GM21390 (cell line): ENCODE data around the gene LKAAEAR1.

Experiments used
- ATAC-seq: cut with Tn5 transposase; IDR thresholded peaks from one replicate; pipeline ENCODE4 v1.9.1; 2021; ENCODE audit not compliant: unreplicated experiment

The LKAAEAR1 gene

DNA sequence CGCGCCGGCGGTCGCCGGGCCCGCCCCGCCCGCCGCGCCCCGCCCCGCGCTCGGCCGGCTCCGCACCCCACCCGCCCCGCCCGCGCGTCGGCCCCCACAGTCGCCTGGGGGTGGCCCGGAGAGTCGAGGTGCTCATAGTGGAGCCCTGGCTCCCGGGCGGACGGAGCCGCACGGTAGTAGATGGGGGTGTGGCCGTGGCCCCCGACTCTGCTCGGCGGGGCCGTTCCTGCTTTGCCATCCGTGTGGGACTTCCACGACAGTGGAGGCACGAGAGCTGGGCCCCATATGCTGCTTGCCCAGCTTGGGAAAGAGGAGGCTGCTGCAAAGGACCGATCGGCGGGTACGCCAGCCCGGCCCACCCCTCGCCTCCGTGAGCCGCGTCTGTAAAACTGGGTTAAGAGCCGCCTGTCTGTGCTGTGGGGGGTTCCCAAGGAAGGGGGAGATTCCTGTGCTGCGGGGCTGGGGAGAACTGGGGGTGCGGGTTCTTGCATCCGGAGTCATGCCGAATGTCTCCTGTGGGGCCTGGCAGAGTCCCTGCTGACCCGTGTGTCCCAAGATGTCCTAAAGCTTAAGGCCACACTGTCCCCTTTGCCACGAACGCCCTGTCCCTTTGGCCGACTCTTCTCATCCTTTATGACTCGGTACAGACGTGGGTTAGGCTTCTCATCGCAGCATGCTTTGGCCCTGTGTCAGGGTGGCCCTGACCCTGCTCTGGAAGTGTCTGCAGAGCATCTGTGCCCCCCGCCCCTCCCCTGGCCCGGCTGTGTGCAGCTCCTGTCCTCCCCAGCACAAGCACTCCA, 4.0 kb downstream of the LKAAEAR1 start, which contains the start of gene OPRL1:
Gene OPRL1 (plus strand): TSS at position 70 of the 800 bp plus-strand sequence. CDS start 12,639 bp downstream, outside the sequence.
- no peak for ATAC-seq

DNA sequence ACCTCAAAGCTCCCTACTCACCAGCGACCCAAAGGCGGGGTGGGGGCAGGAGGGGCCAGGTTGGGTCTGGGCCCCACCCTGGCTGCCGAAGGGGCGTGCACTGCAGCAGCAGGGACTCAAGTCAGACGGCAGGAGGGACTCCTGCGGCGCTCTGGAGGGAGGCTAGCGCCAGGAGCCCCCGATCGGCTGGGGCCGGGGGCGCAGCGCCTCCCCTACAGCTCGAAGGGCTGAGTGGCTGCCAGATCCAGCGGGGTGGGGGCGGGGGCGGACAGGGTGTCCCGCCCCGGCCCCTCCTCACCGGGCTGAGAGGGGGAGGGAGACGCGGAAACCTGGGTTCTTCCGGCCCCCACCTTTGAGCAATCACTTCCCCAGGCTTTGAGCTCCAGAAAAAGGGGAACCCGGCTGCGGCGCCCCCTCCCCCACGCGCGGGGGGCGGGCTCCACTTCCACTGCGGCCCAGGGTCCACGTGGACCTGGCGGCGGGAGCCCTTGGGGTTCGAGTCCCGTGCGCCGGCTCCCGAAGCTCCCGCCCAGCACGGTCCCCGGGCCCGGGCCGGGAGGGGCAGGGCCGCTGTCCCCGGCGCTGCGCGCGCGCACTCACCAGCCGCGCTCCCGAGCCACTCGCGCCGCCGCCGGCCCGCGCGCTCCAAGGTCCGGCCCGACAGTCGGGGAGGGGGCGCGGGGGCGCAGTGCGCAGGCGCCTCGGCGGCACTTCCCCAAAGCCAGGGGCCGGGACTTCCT, 4.8 kb downstream of the LKAAEAR1 start, which contains the start of gene RGS19:
Gene RGS19 (minus strand): TSS at position 246 of the 740 bp plus-strand sequence. CDS start 2,632 bp downstream, outside the sequence.
- no peak for ATAC-seq

DNA sequence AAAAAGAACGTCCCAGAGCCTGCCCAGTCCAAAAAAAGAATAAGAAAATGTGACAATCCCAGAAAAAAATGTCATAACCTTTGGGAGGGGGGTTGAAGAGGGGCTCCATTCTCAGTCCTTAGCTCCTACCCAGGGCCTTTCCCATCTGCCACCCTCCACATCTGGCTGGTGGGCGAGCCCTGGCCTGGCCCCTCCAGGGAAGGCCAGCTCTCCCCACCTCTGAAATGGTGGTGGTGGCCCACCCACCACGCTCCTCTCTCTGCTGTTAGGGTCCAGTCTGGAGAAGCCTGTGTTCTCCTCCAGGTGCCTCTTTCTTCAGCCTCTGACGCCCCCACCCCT, 5.3 kb downstream of the LKAAEAR1 start:
- ATAC-seq, result no peak

DNA sequence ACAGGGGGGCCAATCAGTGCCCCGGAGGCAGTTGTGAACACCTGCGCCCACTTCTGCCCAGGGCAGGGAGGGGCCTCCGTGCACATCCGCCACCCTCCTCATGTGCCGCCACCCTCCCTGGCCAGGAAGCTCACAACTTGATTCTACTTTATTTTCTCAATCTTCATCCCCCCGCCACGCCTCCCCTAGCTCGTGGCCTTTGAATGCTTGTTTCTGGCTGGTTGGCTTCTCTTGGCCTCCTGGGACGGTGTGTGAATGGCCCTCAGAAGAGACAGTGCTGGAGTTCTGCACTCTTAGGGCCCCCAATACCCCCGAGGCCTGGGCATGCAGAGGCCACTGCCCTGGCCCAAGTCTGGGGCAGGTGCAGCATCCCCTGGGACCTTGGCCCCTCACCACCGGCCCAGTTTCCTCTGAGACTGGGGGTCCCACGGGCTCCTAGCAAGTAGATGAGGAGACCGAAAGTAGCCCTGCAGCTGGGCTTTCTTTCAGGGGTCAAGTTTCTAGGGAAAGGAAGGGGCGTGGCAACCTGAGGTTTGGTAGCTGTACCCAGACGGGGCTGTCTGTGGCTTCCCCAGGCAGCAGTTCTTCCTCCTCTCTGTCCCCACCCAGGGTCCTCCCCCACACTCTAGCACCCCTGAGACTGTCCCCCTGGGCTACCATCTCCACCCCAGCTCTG, 6.2 kb downstream of the LKAAEAR1 start:
- ATAC-seq, result no peak

DNA sequence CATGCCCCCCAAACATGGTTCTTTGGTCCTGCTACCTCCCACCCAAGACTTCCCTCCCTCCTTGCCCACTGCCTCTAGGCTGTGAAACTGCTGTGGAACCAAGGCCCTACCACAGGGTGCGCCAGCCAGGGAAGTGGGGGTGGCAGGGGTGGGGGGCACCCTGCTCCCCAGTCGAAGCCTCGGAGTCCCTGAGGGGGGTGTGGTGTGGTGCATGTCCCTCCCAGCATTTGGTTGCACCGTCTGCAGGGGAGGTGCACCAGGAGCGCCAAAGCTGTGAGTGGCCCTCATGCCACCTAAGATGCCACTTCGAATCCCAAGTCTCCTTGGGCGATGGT, 6.7 kb downstream of the LKAAEAR1 start:
- ATAC-seq, result no peak

DNA sequence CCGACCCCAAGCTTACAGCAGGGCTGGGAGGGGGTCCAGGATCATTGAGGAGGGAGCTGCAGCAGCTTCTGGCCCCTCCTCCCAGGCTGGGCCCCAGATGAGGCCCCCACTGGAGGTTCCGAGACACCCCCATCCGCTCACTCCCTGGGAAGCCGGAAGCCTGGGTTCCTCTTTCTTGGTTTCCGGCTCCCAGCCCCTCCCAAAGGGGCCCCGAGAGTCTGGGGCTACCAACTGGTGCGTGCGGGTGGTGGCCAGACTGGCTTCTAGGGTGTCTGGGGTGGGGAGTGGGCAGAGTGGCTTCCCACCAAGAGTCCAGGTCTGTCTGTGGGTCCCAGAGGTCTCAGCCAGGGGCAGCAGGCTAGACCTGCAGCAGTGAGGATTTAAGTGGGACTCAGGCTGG, 7.1 kb downstream of the LKAAEAR1 start:
- ATAC-seq, result no peak

DNA sequence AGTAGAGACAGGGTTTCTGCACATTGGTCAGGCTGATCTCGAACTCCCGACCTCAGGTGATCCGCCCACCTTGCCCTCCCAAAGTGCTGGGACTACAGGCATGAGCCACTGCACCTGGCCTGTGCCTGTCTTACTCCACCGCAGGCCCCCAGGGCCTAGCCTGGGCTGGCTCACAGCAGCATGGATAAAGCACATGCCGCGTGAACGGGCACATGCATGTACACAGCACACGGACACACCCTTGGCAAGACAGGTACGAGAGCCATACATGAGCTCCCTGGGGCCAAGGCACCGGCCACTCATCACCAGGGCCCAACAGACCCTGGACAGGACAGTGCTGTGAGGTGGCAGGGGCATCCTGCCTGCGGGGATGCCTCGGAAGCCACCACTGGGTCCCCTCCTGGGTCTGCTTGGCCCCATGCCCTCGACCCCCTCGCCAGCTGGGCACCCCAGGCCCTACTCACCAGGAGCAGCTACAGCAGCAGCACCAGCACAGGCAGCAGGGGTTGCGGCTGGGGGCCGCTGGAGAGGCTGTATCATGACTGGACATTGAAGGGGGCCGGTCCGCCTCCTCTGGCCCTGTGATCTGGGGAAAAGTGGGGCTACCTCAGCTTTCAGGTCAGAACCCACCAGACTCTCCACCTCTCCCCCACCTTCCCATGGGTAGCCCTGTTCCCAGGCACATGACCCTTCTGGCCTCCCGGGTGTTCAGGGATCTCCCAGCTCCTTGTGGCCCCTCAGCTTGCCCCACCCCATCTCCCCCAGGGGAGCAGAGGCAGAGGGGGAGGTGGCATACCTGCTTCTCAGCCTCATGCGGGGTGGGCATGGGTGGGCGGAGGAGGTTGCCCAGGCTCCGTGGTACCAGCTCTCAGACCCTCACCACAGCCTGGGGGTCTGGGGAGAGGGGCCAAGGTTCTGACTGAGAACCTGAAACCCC, 7.9 kb downstream of the LKAAEAR1 start:
- no peak for ATAC-seq

DNA sequence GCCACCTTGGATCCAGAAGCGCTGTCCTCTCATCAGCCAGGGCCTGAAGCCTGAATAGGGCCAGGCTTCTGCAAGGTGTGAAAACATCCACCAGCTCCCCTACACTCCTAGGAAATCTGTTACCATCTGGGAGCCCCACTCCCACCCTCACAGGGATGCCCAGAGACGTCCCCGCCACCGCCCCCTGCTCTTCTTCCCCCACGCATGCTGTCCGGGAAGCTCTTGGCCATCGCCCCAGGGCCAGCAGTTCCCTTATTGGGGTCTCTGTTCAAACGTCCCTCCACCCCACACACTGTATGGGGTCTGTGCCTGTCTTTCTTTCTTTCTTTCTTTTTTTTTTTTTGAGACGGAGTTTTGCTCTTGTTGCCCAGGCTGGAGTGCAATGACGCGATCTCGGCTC, 8.6 kb downstream of the LKAAEAR1 start:
- no peak for ATAC-seq

DNA sequence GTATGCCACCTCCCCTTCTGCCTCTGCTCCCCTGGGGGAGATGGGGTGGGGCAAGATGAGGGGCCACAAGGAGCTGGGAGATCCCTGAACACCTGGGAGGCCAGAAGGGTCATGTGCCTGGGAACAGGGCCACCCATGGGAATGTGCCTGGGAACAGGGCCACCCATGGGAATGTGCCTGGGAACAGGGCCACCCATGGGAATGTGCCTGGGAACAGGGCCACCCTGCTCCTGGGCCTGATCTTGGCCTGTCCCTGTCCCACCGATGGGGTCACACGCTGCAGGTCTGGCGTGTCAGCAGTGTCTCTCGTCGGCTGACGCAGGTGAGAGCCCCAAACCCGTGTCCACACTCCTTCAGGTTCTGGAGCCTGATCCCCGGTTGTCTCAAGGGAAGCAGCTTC, 9.2 kb downstream of the LKAAEAR1 start:
- no peak for ATAC-seq

DNA sequence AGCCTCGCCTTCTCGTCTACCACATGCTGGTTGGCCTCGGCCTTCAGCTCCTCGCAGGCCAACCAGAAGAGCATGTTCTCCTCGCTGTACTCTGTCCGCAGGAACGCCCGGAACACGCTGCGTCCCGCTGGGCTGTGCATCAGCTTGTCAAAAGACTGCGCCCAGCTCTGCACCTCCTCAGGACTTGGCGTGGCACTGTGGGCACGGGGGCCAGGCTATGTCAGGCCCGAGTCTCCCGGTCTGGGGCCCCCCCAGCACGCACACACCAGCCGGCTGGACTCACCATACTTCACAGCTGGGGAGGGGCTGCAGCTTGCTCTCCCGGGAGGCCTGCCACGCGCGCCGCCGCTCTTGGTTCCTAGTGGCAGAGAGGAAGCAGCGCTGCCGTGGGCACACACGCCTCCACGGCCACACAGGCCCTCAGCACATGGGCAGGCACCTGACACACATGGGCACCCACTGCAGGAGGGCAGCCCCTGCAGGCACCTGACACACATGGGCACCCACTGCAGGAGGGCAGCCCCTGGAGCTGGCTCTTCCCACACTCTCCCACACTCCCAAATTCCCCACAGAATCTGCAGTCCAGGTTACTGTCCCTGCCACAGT, 9.9 kb downstream of the LKAAEAR1 start:
- ATAC-seq, result no peak

DNA sequence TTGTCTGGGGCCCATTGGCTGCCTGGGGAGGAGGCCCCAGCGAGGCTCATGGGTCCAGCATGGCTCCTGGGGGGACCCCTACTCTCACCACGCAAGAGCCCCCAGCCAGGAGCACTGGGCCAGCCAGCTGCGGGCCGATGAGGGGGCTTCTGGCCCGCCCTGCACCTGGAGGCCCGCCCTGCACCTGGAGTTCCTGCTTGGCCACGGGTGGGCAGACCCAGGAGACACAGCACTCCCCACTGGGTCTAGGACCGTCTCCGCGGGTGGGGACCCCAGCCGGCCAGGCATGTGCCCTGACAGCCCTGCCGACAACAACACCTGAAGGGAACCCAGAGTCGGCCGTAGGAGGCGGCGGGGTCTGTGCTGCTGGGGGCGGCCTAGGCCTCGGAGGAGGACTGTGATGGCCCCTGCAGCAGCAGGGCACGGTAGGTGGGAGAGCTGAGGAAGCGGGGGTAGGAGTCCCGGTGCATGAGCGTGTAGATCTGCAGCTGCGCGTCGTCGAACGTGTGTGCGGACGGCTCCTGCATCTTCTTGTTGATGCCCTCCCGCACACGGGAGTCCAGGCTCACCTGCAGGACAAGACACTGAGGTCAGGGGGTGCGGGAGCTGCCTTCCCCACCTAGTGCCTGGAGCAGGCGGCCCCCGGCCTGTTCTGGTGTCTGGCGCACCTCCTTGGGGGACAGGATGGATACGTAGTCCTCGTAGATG, 10.6 kb downstream of the LKAAEAR1 start:
- ATAC-seq, result no peak

DNA sequence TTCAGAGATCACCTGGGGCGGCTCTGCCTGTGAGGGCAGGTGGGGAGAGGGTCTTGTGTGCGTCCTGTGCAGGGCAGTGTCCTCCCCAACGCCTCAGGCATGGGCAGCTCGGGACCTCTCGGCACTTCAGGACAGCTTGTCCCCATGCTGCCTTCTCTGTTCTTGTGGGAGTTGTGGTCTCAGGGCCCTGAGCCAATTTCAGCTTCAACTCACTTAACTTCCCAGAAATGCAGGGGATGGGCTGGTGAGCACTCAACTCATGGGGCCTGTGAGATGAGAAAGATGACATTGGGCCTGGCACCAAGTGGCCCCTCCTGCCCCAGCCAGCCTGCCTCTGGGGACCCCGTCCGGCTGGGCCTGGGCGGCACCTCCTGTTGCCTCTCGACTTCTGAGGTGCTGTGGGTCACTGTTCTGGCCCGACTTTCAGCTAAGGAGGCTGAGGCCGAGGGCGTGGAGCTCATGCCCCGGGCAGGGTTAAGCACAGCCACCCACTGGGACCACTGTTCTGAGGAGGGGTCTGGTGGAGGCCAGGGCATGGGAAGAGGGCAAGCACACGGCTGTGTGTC, 11.6 kb downstream of the LKAAEAR1 start:
- ATAC-seq, result no peak

DNA sequence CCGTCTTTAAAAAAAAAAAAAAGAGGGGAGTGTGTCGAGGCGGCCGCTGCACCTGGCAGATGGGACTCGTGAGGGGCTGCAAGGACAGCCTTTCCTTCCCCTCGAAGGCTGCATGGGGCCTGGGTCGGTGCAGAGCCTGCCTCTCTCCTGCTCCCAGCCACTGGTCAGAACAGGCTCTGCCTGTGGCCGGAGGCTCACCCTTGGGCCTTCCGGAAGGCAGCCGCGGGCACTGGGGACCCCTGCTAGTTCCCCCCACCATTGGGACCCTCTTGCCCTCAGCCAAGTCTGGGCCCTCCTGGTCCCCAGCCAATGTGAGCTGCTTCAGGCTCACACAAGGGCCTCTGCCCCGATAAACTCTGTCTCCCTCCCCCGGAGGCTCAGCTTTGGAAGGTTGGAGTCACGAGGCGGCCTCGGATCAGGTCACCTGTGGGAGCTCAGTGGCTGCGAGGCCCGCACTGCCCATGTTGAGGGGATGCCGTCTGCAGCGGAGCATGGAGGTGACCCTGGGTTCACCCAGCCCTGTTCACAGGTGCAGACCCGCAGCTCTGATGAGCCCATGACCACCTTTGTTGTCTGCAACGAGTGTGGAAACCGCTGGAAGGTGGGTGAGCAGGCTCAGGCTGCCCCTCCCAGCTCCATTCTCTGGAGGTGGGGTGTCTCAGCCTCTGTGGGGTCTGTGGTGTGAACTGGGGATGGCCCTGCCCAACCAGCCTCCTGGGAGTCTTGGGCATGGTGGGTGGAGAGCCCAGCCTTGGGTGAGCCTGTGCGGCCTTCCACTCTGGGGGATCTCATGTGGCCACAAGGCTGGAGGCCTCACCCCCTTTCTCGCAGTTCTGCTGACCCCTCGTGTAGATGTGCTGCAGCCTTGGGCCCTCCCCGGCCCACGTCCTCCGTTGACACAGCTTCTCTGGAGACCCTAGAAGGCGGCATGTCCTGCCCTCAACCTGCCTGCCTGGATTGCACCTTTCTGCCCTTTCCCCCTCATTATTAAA, 12.6 kb downstream of the LKAAEAR1 start:
- no peak for ATAC-seq

DNA sequence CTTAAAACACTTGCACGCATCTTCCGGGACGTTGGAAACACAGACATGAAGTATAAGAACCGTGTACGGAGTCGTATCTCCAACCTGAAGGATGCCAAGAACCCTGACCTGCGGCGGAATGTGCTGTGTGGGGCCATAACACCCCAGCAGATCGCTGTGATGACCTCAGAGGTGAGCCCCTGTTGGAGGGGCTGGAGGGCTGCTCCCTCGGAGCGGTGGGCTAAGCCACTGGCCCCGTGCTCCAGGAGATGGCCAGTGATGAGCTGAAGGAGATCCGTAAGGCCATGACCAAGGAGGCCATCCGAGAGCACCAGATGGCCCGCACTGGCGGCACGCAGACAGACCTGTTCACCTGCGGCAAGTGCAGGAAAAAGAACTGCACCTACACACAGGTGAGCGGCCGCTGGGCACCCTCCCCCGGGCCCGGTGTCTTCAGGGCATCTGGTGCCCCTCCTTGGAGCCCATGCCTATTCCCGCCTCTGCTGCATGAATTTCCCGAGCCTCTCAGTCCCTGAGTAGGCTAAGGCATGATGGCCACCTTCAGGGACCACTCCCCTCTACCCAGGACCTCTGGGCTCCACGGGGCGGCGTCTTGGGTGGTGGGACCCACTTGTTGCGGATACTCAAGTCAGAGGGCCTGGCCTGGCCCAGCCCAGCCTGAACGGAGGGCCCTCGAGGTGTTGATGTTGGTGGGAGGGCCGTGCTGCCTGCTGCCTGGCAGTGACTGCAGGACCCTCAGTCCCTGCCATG, 13.8 kb downstream of the LKAAEAR1 start:
- no peak for ATAC-seq

DNA sequence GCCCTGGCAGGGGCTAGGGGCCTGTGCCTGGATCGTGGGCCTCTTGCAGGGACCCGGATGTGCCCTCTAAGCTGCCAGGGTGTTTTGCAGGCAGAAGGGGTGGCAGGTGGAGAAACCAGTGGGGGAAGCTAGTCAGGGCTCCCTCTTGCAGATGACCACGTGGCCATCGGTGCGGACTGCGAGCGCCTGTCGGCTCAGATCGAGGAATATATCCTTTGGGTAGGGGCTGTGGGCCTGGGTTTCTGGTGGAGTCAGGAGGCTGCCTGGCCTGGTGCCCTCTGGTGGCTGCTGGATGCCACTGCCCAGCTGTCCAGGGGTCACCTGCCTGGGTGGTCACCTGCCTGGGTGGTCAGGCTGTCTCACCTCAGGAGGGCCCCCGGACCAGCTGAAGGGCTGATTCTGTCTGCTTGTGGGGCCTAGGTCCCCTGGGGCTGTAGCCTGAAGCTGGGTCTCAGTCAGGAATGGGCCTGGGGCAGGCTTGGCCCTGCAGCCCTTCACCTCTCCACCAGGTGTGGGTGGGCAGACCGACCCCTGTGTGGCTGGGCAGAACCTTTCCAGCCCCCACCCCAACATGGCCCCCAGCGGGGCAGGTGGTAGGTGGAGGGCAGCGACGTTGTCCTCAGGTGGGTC, 14.5 kb downstream of the LKAAEAR1 start:
- no peak for ATAC-seq

DNA sequence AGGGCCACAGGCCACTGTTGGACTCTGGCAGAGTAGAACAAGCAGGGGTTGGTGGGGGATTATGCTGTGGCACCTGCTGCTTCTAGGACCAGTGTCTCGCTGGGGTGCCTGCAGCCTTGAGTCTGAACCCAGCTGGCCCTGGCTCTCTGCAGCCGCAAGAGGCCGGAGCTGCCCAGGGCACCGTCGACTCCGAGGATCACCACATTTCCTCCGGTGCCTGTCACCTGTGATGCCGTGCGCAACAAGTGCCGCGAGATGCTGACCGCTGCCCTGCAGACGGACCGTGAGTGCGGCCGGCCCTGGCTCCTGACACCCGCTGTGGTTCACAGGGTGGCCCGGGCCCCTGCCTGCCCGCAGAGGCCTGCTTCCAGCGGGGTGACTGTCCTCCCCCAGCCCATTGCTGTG, 15.0 kb downstream of the LKAAEAR1 start:
- no peak for ATAC-seq
